Transverse colon (tissue), 4 donors: Measurements from ENCODE around the gene CBLB.

Source experiments
- POLR2A ChIP-seq: fragments of 450-650 bp; IDR thresholded peaks from one replicate; pipeline ENCODE4 v1.6.1; 2016; ENCODE audit warnings: antibody characterized with exemption, mild to moderate bottlenecking, moderate library complexity
- POLR2AphosphoS5 ChIP-seq, 3 donors: sonication (generic); formaldehyde crosslinking; IDR thresholded peaks; one replicate each; pipeline ENCODE4 v1.6.1; 2016; ENCODE audit warnings: antibody characterized with exemption in 3 of 3
- TF ChIP-seq, protein P1 (sequence below), 5 experiments: fragments of 200-600 bp in 3 of 5; fragments of 450-650 bp in 2 of 5; sonication (generic) in 3 of 5; IDR thresholded peaks; 1 replicate in 2 of 5; 2 replicates in 3 of 5; pipeline ENCODE4 v1.5.1; 2016 to 2017; ENCODE audit warnings: antibody characterized with exemption in 5 of 5, inconsistent platforms in 3 of 5, mild to moderate bottlenecking in 2 of 5, moderate library complexity in 1 of 5

DNA sequence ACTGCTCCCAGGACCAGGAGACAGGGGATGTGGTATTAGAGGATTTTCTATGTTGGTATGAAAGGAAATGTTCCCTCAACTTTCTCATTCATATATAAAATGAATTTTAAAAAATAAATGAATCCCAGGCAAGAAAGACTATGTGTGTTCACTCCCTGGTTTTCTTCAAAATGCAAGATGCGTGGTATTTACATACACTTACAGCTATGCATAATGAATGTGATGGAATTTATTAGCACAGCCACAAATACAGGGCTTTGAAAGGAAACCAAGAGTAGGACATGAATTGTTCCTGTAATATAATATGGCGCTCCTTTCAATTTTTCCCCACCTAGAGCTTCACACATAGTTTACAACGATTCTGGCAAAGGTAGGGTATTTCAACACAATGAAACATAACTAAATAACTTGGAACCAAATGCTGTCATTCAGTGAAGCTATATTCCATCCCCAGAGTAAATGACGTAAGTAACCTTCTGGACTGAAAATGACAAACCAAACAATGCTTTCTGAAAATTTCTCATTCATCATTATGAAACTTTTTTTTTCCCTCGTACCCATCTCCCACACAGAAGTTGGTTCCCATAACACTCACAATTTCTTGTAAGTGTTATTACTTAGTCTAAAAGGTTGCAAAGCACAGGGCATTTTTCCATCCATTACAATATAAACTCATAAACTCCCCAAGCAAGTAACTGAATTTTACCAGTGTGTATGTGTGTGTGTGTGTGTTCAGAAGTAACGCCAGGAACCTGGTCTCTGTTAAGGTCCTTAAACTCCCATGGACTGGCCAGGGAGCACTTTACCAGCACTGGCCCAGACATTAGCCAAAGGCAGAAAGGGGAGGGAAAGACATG, 41.8 kb downstream of the CBLB start:
- TF ChIP-seq POLR2AphosphoS5 (IDR thresholded peaks at IDR 0.05), result no peak
- no peak for TF ChIP-seq POLR2A
- TF ChIP-seq, protein P1, sequence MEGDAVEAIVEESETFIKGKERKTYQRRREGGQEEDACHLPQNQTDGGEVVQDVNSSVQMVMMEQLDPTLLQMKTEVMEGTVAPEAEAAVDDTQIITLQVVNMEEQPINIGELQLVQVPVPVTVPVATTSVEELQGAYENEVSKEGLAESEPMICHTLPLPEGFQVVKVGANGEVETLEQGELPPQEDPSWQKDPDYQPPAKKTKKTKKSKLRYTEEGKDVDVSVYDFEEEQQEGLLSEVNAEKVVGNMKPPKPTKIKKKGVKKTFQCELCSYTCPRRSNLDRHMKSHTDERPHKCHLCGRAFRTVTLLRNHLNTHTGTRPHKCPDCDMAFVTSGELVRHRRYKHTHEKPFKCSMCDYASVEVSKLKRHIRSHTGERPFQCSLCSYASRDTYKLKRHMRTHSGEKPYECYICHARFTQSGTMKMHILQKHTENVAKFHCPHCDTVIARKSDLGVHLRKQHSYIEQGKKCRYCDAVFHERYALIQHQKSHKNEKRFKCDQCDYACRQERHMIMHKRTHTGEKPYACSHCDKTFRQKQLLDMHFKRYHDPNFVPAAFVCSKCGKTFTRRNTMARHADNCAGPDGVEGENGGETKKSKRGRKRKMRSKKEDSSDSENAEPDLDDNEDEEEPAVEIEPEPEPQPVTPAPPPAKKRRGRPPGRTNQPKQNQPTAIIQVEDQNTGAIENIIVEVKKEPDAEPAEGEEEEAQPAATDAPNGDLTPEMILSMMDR (IDR thresholded peaks at IDR 0.05), result no peak
